Heart right ventricle (tissue), 16 donors: ENCODE measurements around the gene PEF1. TPM values are rescaled to one million over a fixed set of nuclear protein-coding genes. Genes with fewer than 3 reads are reported as not detected.

Source experiments
- ATAC-seq, 8 donors: fragments of 200-7000 bp; cut with Tn5 transposase; one replicate each; pipeline ENCODE4 v1.9.1; 2020; ENCODE audit warnings: mild to moderate bottlenecking in 8 of 8, moderate library complexity in 8 of 8, moderate number of reproducible peaks in 1 of 8
- DNase-seq, 2 donors: peaks; one replicate each; pipeline ENCODE4 v3.0.0-alpha.2; 2020
- H3K27ac ChIP-seq, 10 donors: fragments of 200-600 bp; sonication (generic) in 2 of 10; one replicate each; pipeline versions ENCODE4 v1.5.0 to v1.8.0; 2020 to 2022; ENCODE audit warnings: mild to moderate bottlenecking in 3 of 10
- H3K27me3 ChIP-seq, 7 donors: fragments of 200-600 bp; one replicate each; pipeline ENCODE4 v1.8.0; 2021 to 2022; ENCODE audit warnings: mild to moderate bottlenecking in 2 of 7
- H3K36me3 ChIP-seq, 9 donors: fragments of 200-600 bp; sonication (generic) in 1 of 9; one replicate each; pipeline versions ENCODE4 v1.5.0 to v1.8.0; 2020 to 2022; ENCODE audit warnings: mild to moderate bottlenecking in 2 of 9
- H3K4me1 ChIP-seq, 9 donors: fragments of 200-600 bp; sonication (generic) in 1 of 9; one replicate each; pipeline versions ENCODE4 v1.5.0 to v1.8.0; 2020 to 2022; ENCODE audit warnings: mild to moderate bottlenecking in 4 of 9
- H3K4me3 ChIP-seq, 10 donors: fragments of 200-600 bp; sonication (generic) in 2 of 10; one replicate each; pipeline versions ENCODE4 v1.5.0 to v1.8.0; 2020 to 2022; ENCODE audit warnings: mild to moderate bottlenecking in 7 of 10, moderate library complexity in 2 of 10
- H3K9me3 ChIP-seq, 11 donors: fragments of 200-600 bp in 10 of 11; sonication (generic) in 2 of 11; one replicate each; pipeline versions ENCODE4 v1.5.0 to v1.8.0; 2013 to 2022; ENCODE audit warnings: mild to moderate bottlenecking in 2 of 11, control low read depth in 1 of 11, moderate library complexity in 1 of 11
- WGBS, 2 donors: extraction: QIAGEN DNeasy Blood & Tissue Kit; methylation state at CpG; one replicate each; pipeline ENCODE4 v1.1.7; 2013; ENCODE audit warnings: inconsistent platforms in 1 of 2; 5-methylcytosine and 5-hydroxymethylcytosine counted together
- intact Hi-C, 10 donors: fragments of 100-400 bp; cut with DNase I; formaldehyde crosslinking; loops; one replicate each; pipeline versions ENCODE4 v1.11.1 to v1.14.2; 2022
- polyA plus RNA-seq, 2 donors: library from polyadenylated mRNA; stranded (reverse); fragments of 200-250 nt; gene quantifications; one replicate each; pipeline ENCODE4 v1.2.3, GENCODE V29; 2013
- total RNA-seq, 10 donors: library from RNA; stranded (reverse); fragmentation: NEBNext Ultra II Directional in 3 of 10; extraction: Animal tissue kit (Norgen Biotek cat#: 25700) in 3 of 10; gene quantifications; one replicate each; pipeline versions ENCODE4 v1.2.1 to v1.2.4, GENCODE V29; 2021 to 2023
- TF ChIP-seq, protein P1 (sequence below), 9 donors: fragments of 200-600 bp; sonication (generic) in 2 of 9; IDR thresholded peaks; one replicate each; pipeline versions ENCODE4 v1.5.0 to v1.8.0; 2021 to 2022; ENCODE audit warnings: antibody characterized with exemption in 9 of 9, mild to moderate bottlenecking in 5 of 9, moderate library complexity in 1 of 9
- donor health status: Arrhythmogenic right ventricular cardiomyopathy.
- donor health status: ischemic (EF 13 %, LVEDD 7.1; RV severe dilation, severe dysfunction).
- donor health status: healthy with polysubstance abuse.
- donor health status: DM: no; HTN: yes; CAD: no.
- donor health status: DM: no; HTN: no; CAD: no.
- donor health status: ischemic (EF 25% LVEDD 6.9; RV normal size, moderate dysfunction).
- donor health status: ischemic (EF 25% LVEDD 5.7; RV mildly dilated, moderate dysfunction).
- donor health status: healthy.
- donor health status: DM: yes; HTN: yes; CAD: no.
- donor health status: Ischemic cardiomyopathy.
- donor health status: ischemic (EF 35%, LVEDD 5.7; RV mildly dilated, moderate dysfunction).
- donor health status: nonischemic (EF 11% LVEDD 7.7; RV severe dilation, severe dysfunction).
- donor health status: DM: yes; HTN: yes; CAD: no.
- donor health status: PGD.
- donor health status: ischemic (EF 29% LVEDD 5.4; RV normal size, mild dysfunction).
- donor health status: nonischemic (EF 23%, LVEDD 6.1; RV moderate dilation, normal function).

The PEF1 gene
- total and polyA plus RNA-seq, 12 donors = 35.0 to 94.3 (median 40.0) TPM

DNA sequence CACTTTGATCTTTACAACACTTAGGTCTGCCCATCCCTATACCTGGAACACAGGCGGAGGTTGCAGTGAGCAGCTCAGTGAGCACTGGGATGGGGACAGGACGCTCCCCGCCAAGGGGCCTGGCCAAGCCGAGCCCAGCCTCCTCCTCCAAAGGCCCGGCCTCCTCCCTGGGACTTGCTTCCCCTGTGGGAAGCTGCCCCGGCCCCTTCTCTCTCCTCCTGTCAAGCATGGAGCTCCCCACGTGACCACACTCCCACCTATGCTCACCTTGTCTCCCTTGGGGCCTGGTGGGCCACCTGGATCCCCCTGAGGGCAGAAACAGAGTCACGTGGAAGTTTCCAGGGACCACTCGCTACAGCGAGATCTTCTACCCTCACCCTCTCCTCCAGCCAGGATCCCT is 46.2 kb upstream of the PEF1 start:
- DNase-seq (no peak), ATAC-seq (no peak)
- H3K4me1 ChIP-seq = peaks cover 0 to 1% (median 0%) of the 10 kb centered on the region in 9 donors
- TF ChIP-seq, protein P1, sequence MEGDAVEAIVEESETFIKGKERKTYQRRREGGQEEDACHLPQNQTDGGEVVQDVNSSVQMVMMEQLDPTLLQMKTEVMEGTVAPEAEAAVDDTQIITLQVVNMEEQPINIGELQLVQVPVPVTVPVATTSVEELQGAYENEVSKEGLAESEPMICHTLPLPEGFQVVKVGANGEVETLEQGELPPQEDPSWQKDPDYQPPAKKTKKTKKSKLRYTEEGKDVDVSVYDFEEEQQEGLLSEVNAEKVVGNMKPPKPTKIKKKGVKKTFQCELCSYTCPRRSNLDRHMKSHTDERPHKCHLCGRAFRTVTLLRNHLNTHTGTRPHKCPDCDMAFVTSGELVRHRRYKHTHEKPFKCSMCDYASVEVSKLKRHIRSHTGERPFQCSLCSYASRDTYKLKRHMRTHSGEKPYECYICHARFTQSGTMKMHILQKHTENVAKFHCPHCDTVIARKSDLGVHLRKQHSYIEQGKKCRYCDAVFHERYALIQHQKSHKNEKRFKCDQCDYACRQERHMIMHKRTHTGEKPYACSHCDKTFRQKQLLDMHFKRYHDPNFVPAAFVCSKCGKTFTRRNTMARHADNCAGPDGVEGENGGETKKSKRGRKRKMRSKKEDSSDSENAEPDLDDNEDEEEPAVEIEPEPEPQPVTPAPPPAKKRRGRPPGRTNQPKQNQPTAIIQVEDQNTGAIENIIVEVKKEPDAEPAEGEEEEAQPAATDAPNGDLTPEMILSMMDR (IDR thresholded peaks at IDR 0.05) = no peak
- H3K36me3 ChIP-seq = peaks cover 0 to 32% (median 0%) of the 10 kb centered on the region in 9 donors
- no peaks in the 10 kb centered on the region for H3K27me3 ChIP-seq
- intact Hi-C loops = no loop called here
- no peaks in the 10 kb centered on the region for H3K9me3 ChIP-seq
- no peak overlapping the region for H3K27ac ChIP-seq
- H3K4me3 ChIP-seq = no peak overlapping the region
- 92 to 97% methylated on average over 10 of the region's 10 CpGs for WGBS, 2 donors

DNA sequence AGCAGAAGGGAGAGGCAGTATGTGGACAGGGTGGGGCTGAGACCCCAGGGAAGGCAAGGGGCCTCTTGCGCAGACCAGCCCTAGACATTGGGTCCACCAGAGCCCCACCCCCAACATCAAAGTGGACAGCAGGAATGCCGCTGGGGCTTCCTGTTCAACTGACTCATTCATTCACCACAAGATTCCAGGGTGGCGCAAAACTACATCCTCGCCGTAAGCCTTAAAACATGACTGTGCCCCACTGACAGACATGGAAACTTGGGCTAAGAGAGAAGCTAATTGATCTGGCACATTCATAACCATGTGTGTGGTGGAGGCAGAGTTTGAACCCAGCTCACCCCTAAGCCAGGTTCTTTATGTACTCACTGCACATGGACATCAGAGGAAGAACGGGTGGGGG is 45.2 kb upstream of the PEF1 start:
- peaks cover 0 to 30% (median 0%) of the 10 kb centered on the region in 9 donors for H3K36me3 ChIP-seq
- no peaks in the 10 kb centered on the region for H3K9me3 ChIP-seq
- no peak for DNase-seq
- H3K27me3 ChIP-seq = no peaks in the 10 kb centered on the region
- 88 to 94% methylated on average over 6 of the region's 6 CpGs for WGBS, 2 donors
- ATAC-seq = no peak
- TF ChIP-seq, protein P1 (IDR thresholded peaks at IDR 0.05) = no peak
- H3K27ac ChIP-seq = no peak overlapping the region
- no peak overlapping the region for H3K4me3 ChIP-seq
- intact Hi-C loops = no loop called here
- H3K4me1 ChIP-seq = no peaks in the 10 kb centered on the region

DNA sequence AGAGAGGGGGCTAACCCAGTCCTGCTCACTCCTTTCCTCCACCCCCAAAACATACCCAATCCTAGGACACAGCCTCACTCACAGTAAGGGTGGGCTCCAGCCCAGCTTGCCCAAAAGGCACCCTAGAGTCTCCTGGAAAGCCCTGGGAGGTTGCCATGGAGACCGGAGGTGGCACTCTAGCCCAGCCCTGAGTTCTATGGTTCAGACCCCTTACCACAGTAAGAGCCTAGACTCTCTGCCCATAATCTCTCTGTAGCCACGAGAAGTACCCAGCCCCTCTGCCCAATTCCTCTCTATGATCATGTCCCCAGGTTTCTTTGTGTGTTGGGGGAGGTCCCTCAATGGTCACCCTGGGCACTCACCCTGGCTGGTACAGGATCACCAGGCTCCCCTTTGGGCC is 44.7 kb upstream of the PEF1 start:
- DNase-seq (no peak), ATAC-seq (no peak)
- 79 to 81% methylated on average over 2 of the region's 2 CpGs for WGBS, 2 donors
- H3K36me3 ChIP-seq = peaks cover 0 to 26% (median 0%) of the 10 kb centered on the region in 9 donors
- no peak overlapping the region for H3K4me3 ChIP-seq
- no peaks in the 10 kb centered on the region for H3K9me3 ChIP-seq
- TF ChIP-seq, protein P1 (IDR thresholded peaks at IDR 0.05) = no peak
- no peaks in the 10 kb centered on the region for H3K27me3 ChIP-seq
- H3K27ac ChIP-seq = no peak overlapping the region
- H3K4me1 ChIP-seq = no peaks in the 10 kb centered on the region
- intact Hi-C loops = no loop called here

DNA sequence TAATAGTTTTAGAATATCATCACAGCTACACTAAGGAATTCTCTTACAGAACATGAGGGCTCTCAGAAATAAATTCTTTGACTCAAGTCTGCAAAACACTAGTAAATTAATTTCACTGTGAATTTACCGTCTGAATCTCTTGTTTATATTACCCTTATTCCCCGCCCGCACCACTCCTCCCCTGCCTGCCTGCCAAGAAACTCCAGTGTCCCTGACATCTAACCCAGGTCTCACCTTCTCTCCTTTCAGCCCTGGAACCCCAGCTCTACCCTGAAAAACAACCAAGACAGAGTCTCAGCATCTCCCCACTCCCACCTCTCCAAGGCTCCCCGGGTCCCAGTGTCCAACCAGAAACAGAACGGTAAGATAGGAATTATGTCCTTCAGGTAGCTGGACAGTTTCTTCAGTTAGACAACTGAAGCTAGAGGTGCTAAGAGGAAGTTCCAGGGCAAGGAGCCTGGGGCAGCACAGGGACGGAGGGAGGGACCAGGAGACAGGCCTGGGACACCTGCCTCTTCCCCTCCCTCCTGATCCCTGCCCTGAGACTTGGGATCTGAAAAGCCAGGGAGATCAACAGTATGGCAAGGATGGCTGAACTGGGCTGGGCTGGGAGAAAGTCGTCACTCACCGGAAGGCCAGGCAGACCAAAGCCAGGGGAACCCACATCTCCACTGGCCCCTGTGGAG is 43.7 kb upstream of the PEF1 start:
- peaks cover 0 to 26% (median 0%) of the 10 kb centered on the region in 9 donors for H3K36me3 ChIP-seq
- H3K4me3 ChIP-seq = no peak overlapping the region
- ATAC-seq (no peak), DNase-seq (no peak)
- TF ChIP-seq, protein P1 (IDR thresholded peaks at IDR 0.05) = no peak
- H3K27me3 ChIP-seq = no peaks in the 10 kb centered on the region
- no peaks in the 10 kb centered on the region for H3K9me3 ChIP-seq
- WGBS, 2 donors = 79 to 84% methylated on average over 8 of the region's 8 CpGs
- no peak overlapping the region for H3K27ac ChIP-seq
- intact Hi-C loops = no loop called here
- H3K4me1 ChIP-seq = no peaks in the 10 kb centered on the region
